PC-3 (cell line): ENCODE results near the gene DDC. TPM values are rescaled to one million over a fixed set of nuclear protein-coding genes. Genes with fewer than 3 reads are reported as not detected.

ENCODE experiments used
- ATAC-seq: fragments of 200-7000 bp; cut with Tn5 transposase; 2 replicates; pipeline ENCODE4 v1.9.1; 2020; ENCODE audit warnings: mild to moderate bottlenecking, moderate library complexity
- BruUV-seq: library from RNA; stranded (reverse); fragments of 400-500 nt; replicated peaks from 2 replicates; lab custom pipeline; 2021; lab: Mats Ljungman, UMichigan
- CTCF ChIA-PET: fragments of 300-600 bp; sonication (Branson Sonifier 250); formaldehyde crosslinking; loops from one replicate; lab custom pipeline; 2022; ENCODE audit warnings: antibody characterized with exemption; lab: Charles Lee
- POLR2A ChIA-PET: fragments of 300-600 bp; sonication (Branson Sonifier 250); formaldehyde crosslinking; loops from one replicate; lab custom pipeline; 2022; ENCODE audit warnings: antibody characterized with exemption; ENCODE audit not compliant: unreplicated experiment; lab: Charles Lee
- DNase-seq: peaks from one replicate; pipeline ENCODE4 v3.0.0-alpha.2; 2015
- H2AFZ ChIP-seq: fragments of 300-600 bp; sonication (generic); 2 replicates; pipeline ENCODE4 v1.6.0; 2016; ENCODE audit warnings: antibody characterized with exemption, low read length
- H3F3A ChIP-seq: fragments of 300-600 bp; sonication (generic); one replicate; pipeline ENCODE4 v1.6.0; 2017; ENCODE audit warnings: antibody characterized with exemption, low read length, control low read depth, mild to moderate bottlenecking; ENCODE audit not compliant: unreplicated experiment
- H3K27ac ChIP-seq: fragments of 300-600 bp; sonication (generic); 2 replicates; pipeline ENCODE4 v1.5.1; 2016; ENCODE audit warnings: mild to moderate bottlenecking, low read length
- H3K27me3 ChIP-seq: fragments of 300-600 bp; sonication (generic); 2 replicates; pipeline ENCODE4 v1.6.1; 2016; ENCODE audit warnings: low read length, mixed read lengths
- H3K36me3 ChIP-seq: fragments of 300-600 bp; sonication (generic); 2 replicates; pipeline ENCODE4 v1.6.1; 2016; ENCODE audit warnings: low read depth, mixed run types, low read length, mixed read lengths
- H3K4me1 ChIP-seq: fragments of 300-600 bp; sonication (generic); 2 replicates; pipeline ENCODE4 v1.5.1; 2016; ENCODE audit warnings: low read length; ENCODE audit not compliant: insufficient read depth
- H3K4me2 ChIP-seq: fragments of 300-600 bp; sonication (generic); 2 replicates; pipeline ENCODE4 v1.6.0; 2016; ENCODE audit warnings: low read length
- H3K4me3 ChIP-seq: fragments of 300-600 bp; sonication (generic); 2 replicates; pipeline ENCODE4 v1.5.1; 2016; ENCODE audit warnings: mild to moderate bottlenecking, low read length, mixed read lengths
- H3K79me2 ChIP-seq: fragments of 300-600 bp; sonication (generic); 2 replicates; pipeline ENCODE4 v1.6.1; 2017; ENCODE audit warnings: low read length, mixed read lengths
- H3K9ac ChIP-seq: fragments of 300-600 bp; sonication (generic); 2 replicates; pipeline ENCODE4 v1.6.0; 2016; ENCODE audit warnings: mild to moderate bottlenecking, low read length
- H3K9me2 ChIP-seq: fragments of 300-600 bp; sonication (generic); replicated peaks from 2 replicates; pipeline ENCODE4 v1.6.1; 2016; ENCODE audit warnings: mixed run types, low read length, mixed read lengths
- H3K9me3 ChIP-seq: fragments of 300-600 bp; sonication (generic); 2 replicates; pipeline ENCODE4 v1.6.1; 2016; ENCODE audit warnings: low read length, mixed read lengths
- H4K20me1 ChIP-seq: fragments of 300-600 bp; sonication (generic); 2 replicates; pipeline ENCODE4 v1.6.1; 2016; ENCODE audit warnings: low read length, mixed read lengths
- CTCF ChIP-seq: fragments of 300-600 bp; sonication (generic); conservative IDR thresholded peaks from 2 replicates; pipeline ENCODE4 v1.5.1; 2017; ENCODE audit warnings: antibody characterized with exemption, low read depth, mild to moderate bottlenecking, low read length
- EZH2 ChIP-seq: fragments of 300-600 bp; sonication (generic); IDR thresholded peaks from one replicate; pipeline ENCODE4 v1.6.1; 2017; ENCODE audit warnings: antibody characterized with exemption, mild to moderate bottlenecking, low read length; ENCODE audit not compliant: unreplicated experiment
- EZH2phosphoT487 ChIP-seq: fragments of 300-600 bp; sonication (generic); IDR thresholded peaks from 2 replicates; pipeline ENCODE4 v1.6.1; 2018; ENCODE audit warnings: mild to moderate bottlenecking, antibody characterized with exemption, low read length, borderline replicate concordance
- intact Hi-C: fragments of 100-400 bp; cut with micrococcal nuclease; formaldehyde crosslinking; loops from 2 replicates; pipeline ENCODE4 v1.9.0; 2023
- total RNA-seq: library from RNA; depleted of rRNA; stranded (reverse); fragments of >200 nt; gene quantifications from 2 replicates; pipeline ENCODE4 v1.2.3, GENCODE V29; 2014

Gene DDC
- total RNA-seq, 1 experiment from 2014 or later, result not detected

DNA sequence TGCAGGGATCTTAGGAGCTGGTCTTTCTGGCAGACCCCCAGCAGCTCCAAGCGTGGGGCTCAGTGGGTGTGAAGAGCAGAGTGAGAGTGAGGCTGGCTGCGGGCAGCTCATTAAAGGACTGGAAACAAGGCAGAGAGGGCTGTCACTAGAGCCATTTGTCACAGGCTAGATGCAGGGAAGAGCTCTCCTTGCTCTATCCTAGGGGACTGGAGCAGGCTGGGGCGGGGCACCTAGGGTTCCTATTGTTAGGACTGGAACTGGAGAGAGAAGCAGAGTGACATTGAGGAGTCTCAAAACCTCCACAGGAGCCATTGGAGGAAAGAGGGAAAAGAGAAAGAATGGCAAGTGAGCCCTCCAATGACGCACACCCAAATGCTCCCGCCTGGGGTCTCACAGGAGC lies 772 bp upstream of the DDC start:
- Histone ChIP-seq H3K9ac (no peak overlapping the region), H3K79me2 (no peaks in the 10 kb centered on the region), H3K4me3 (no peak overlapping the region), H3K27ac (no peak overlapping the region), H3K9me2 (no peaks in the 10 kb centered on the region), H3K9me3 (no peaks in the 10 kb centered on the region), H3F3A (no peaks in the 10 kb centered on the region), H3K4me2 (no peak overlapping the region), H2AFZ (no peak overlapping the region), H3K27me3 (peaks cover 26% of the 10 kb centered on the region; the same call in 1 of the 2 replicates), H4K20me1 (no peaks in the 10 kb centered on the region), H3K36me3 (no peaks in the 10 kb centered on the region), H3K4me1 (no peaks in the 10 kb centered on the region)
- ATAC-seq (no peak), DNase-seq (no peak)
- TF ChIP-seq EZH2phosphoT487 (no peak), EZH2 (no peak), CTCF (no peak)
- POLR2A ChIA-PET, result no interaction called here
- no TSS peak for BruUV-seq
- intact Hi-C loops, result no loop called here
- CTCF ChIA-PET, result no interaction called here

GRCh38 chr7:50565559-50565916 lies 333 bp upstream of the DDC start:
- H3F3A ChIP-seq, result no peaks in the 10 kb centered on the region
- BruUV-seq, result no TSS peak
- no peaks in the 10 kb centered on the region for H3K9me3 ChIP-seq
- no peak overlapping the region for H2AFZ ChIP-seq
- intact Hi-C loops, result no loop called here
- H3K36me3 ChIP-seq, result no peaks in the 10 kb centered on the region
- no peak for DNase-seq
- ChIA-PET POLR2A (no interaction called here), CTCF (no interaction called here)
- H3K79me2 ChIP-seq, result no peaks in the 10 kb centered on the region
- no peak overlapping the region for H3K4me3 ChIP-seq
- H3K27ac ChIP-seq, result no peak overlapping the region
- peaks cover 26% of the 10 kb centered on the region; the same call in 1 of the 2 replicates for H3K27me3 ChIP-seq
- TF ChIP-seq EZH2, result no peak
- TF ChIP-seq CTCF, result no peak
- TF ChIP-seq EZH2phosphoT487, result no peak
- ATAC-seq, result no peak
- no peaks in the 10 kb centered on the region for H3K9me2 ChIP-seq
- no peak overlapping the region for H3K4me2 ChIP-seq
- no peak overlapping the region for H3K9ac ChIP-seq
- H4K20me1 ChIP-seq, result no peaks in the 10 kb centered on the region
- no peaks in the 10 kb centered on the region for H3K4me1 ChIP-seq

DNA sequence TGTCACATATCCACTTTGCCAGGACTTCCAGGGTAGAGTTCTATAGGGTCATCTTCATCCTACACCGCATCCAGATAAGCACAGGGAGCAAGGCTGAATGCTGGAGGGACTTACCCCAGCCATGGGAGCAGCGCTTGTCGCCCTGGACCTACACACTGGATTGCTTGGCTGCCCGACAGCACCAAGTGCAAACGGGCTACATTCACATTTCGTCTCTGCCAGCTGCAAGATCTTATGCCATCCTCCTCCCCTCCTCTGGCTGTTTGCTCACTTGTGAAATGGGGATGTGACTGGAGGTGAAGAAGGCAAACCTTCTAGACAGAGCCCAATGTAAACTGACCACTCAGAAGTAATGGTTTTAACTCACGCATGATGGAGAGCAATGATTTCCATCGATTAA lies 1.0 kb downstream of the DDC start:
- no peak overlapping the region for H3K4me3 ChIP-seq
- DNase-seq, result no peak
- H3F3A ChIP-seq, result no peaks in the 10 kb centered on the region
- ChIA-PET POLR2A (no interaction called here), CTCF (no interaction called here)
- no peaks in the 10 kb centered on the region for H3K9me2 ChIP-seq
- no peaks in the 10 kb centered on the region for H3K9me3 ChIP-seq
- BruUV-seq, result no TSS peak
- TF ChIP-seq EZH2phosphoT487 (no peak), CTCF (no peak), EZH2 (no peak)
- no peaks in the 10 kb centered on the region for H4K20me1 ChIP-seq
- no peaks in the 10 kb centered on the region for H3K4me1 ChIP-seq
- H3K9ac ChIP-seq, result no peak overlapping the region
- no peak for ATAC-seq
- H3K36me3 ChIP-seq, result no peaks in the 10 kb centered on the region
- peaks cover 39% of the 10 kb centered on the region for H3K27me3 ChIP-seq
- H3K79me2 ChIP-seq, result no peaks in the 10 kb centered on the region
- no peak overlapping the region for H3K4me2 ChIP-seq
- intact Hi-C loops, result no loop called here
- H3K27ac ChIP-seq, result no peak overlapping the region
- H2AFZ ChIP-seq, result no peak overlapping the region
